IMR-90 (cell line): ENCODE measurements around the gene FERMT3. TPM values are rescaled to one million over a fixed set of nuclear protein-coding genes. Genes with fewer than 3 reads are reported as not detected.

Source experiments
- ATAC-seq: fragments of 200-7000 bp; cut with Tn5 transposase; 2 replicates; pipeline ENCODE4 v1.9.1; 2020; ENCODE audit warnings: low read depth, mild to moderate bottlenecking, moderate library complexity
- BruUV-seq: library from RNA; stranded (reverse); fragments of 400-500 nt; replicated peaks from 2 replicates; lab custom pipeline; 2021; lab: Mats Ljungman, UMichigan
- CTCF ChIA-PET: fragments of 300-600 bp; formaldehyde crosslinking; extraction: SDS; loops from one replicate; lab custom pipeline; 2021; ENCODE audit warnings: antibody characterized with exemption; lab: Yijun Ruan, JAX
- POLR2A ChIA-PET: fragments of 300-600 bp; sonication (Branson Sonifier 250); formaldehyde crosslinking; loops from one replicate; lab custom pipeline; 2022; ENCODE audit warnings: antibody characterized with exemption; ENCODE audit not compliant: unreplicated experiment; lab: Charles Lee
- DNase-seq: peaks from one replicate; pipeline ENCODE4 v3.0.0; 2013
- H2AFZ ChIP-seq: replicated peaks from 2 replicates; pipeline ENCODE3; 2013; ENCODE audit warnings: low read length, mild to moderate bottlenecking; ENCODE audit not compliant: poor library complexity
- H2AK5ac ChIP-seq: 2 replicates; pipeline ENCODE4 v1.6.1; 2013; ENCODE audit warnings: low read depth, low read length, inconsistent platforms
- H2AK9ac ChIP-seq: replicated peaks from 2 replicates; pipeline ENCODE3; 2013; ENCODE audit warnings: mild to moderate bottlenecking, low read depth, low read length, moderate library complexity; ENCODE audit not compliant: poor library complexity
- H2BK120ac ChIP-seq: 2 replicates; pipeline ENCODE4 v1.6.1; 2013; ENCODE audit warnings: low read depth, low read length, inconsistent platforms
- H2BK15ac ChIP-seq: 3 replicates; pipeline ENCODE4 v1.6.1; 2013; ENCODE audit warnings: low read depth, low read length, inconsistent platforms
- H2BK20ac ChIP-seq: 2 replicates; pipeline ENCODE4 v1.6.1; 2013; ENCODE audit warnings: low read depth, mild to moderate bottlenecking, inconsistent platforms, low read length, moderate library complexity
- H2BK5ac ChIP-seq: 2 replicates; pipeline ENCODE4 v1.6.1; 2013; ENCODE audit warnings: mild to moderate bottlenecking, low read depth, low read length, inconsistent platforms; ENCODE audit not compliant: poor library complexity, severe bottlenecking
- H3K14ac ChIP-seq: replicated peaks from 2 replicates; pipeline ENCODE4 v1.6.1; 2013; ENCODE audit warnings: low read depth, low read length, inconsistent platforms
- H3K18ac ChIP-seq: 2 replicates; pipeline ENCODE4 v1.6.1; 2013; ENCODE audit warnings: low read depth, low read length, control low read depth
- H3K23ac ChIP-seq: 2 replicates; pipeline ENCODE4 v1.6.1; 2013; ENCODE audit warnings: low read depth, low read length, inconsistent platforms
- H3K27ac ChIP-seq: 2 replicates; pipeline ENCODE4 v1.5.1; 2013; ENCODE audit warnings: mild to moderate bottlenecking, control low read depth, low read length; ENCODE audit not compliant: insufficient read depth
- H3K27me3 ChIP-seq: 2 replicates; pipeline ENCODE4 v1.6.1; 2013; ENCODE audit warnings: low read length; ENCODE audit not compliant: control insufficient read depth, insufficient read depth
- H3K36me3 ChIP-seq: 2 replicates; pipeline ENCODE4 v1.6.1; 2013; ENCODE audit warnings: low read length, mixed read lengths; ENCODE audit not compliant: control insufficient read depth, insufficient read depth
- H3K4ac ChIP-seq: 2 replicates; pipeline ENCODE4 v1.6.1; 2013; ENCODE audit warnings: low read depth, low read length, inconsistent platforms
- H3K4me1 ChIP-seq: 2 replicates; pipeline ENCODE4 v1.6.1; 2013; ENCODE audit warnings: low read length, mixed read lengths; ENCODE audit not compliant: control insufficient read depth, insufficient read depth
- H3K4me2 ChIP-seq: 2 replicates; pipeline ENCODE4 v1.6.1; 2013; ENCODE audit warnings: low read depth, mild to moderate bottlenecking, control low read depth, low read length, moderate library complexity
- H3K4me3 ChIP-seq: 2 replicates; pipeline ENCODE4 v1.5.1; 2013; ENCODE audit warnings: low read depth, mild to moderate bottlenecking, control low read depth, low read length, moderate library complexity; ENCODE audit not compliant: insufficient read depth
- H3K56ac ChIP-seq: 2 replicates; pipeline ENCODE4 v1.6.1; 2013; ENCODE audit warnings: low read length, inconsistent platforms; ENCODE audit not compliant: insufficient read depth; ENCODE audit errors: extremely low read depth
- H3K79me1 ChIP-seq, 2 experiments: 2 replicates each; pipeline ENCODE4 v1.6.1; 2013; ENCODE audit warnings: low read length in 2 of 2, inconsistent platforms in 1 of 2, low read depth in 1 of 2
- H3K9ac ChIP-seq: 2 replicates; pipeline ENCODE4 v1.6.1; 2013; ENCODE audit warnings: low read depth, low read length, control low read depth
- H3K9me1 ChIP-seq: 2 replicates; pipeline ENCODE4 v1.6.1; 2013; ENCODE audit warnings: low read length, inconsistent platforms; ENCODE audit not compliant: insufficient read depth
- H3K9me3 ChIP-seq: 2 replicates; pipeline ENCODE4 v1.6.1; 2013; ENCODE audit warnings: low read length; ENCODE audit not compliant: control insufficient read depth, insufficient read depth
- H4K20me1 ChIP-seq: 2 replicates; pipeline ENCODE4 v1.6.1; 2013; ENCODE audit warnings: low read length, inconsistent platforms; ENCODE audit not compliant: insufficient read depth
- H4K5ac ChIP-seq: 2 replicates; pipeline ENCODE4 v1.6.1; 2013; ENCODE audit warnings: mild to moderate bottlenecking, low read depth, low read length, control low read depth
- H4K8ac ChIP-seq, 2 experiments: 2 replicates each; pipeline ENCODE4 v1.6.1; 2013; ENCODE audit warnings: low read depth in 2 of 2, low read length in 2 of 2, control low read depth in 1 of 2, inconsistent platforms in 1 of 2
- H4K91ac ChIP-seq: 2 replicates; pipeline ENCODE4 v1.6.1; 2013; ENCODE audit warnings: low read depth, low read length, inconsistent platforms; ENCODE audit not compliant: insufficient read depth
- BHLHE40 ChIP-seq: fragments of 150-350 bp; IDR thresholded peaks from 2 replicates; pipeline ENCODE4 v1.6.1; 2016; ENCODE audit warnings: mild to moderate bottlenecking, low read depth, low read length
- CEBPB ChIP-seq: IDR thresholded peaks from 2 replicates; pipeline ENCODE4 v1.6.1; 2012; ENCODE audit warnings: low read depth, low read length, improper control_type of control experiment
- FOS ChIP-seq: fragments of 150-350 bp; IDR thresholded peaks from 2 replicates; pipeline ENCODE4 v1.6.1; 2016; ENCODE audit warnings: low read depth, low read length
- MAFK ChIP-seq: IDR thresholded peaks from 2 replicates; pipeline ENCODE4 v1.6.1; 2012; ENCODE audit warnings: low read depth, low read length, improper control_type of control experiment
- MAZ ChIP-seq: IDR thresholded peaks from 2 replicates; pipeline ENCODE4 v1.6.1; 2012; ENCODE audit warnings: low read depth, mild to moderate bottlenecking, low read length, improper control_type of control experiment, moderate library complexity, borderline replicate concordance
- MXI1 ChIP-seq: IDR thresholded peaks from 2 replicates; pipeline ENCODE4 v1.6.1; 2012; ENCODE audit warnings: low read depth, mild to moderate bottlenecking, low read length, moderate library complexity, borderline replicate concordance
- RAD21 ChIP-seq: IDR thresholded peaks from 2 replicates; pipeline ENCODE4 v1.6.1; 2012; ENCODE audit warnings: low read length, improper control_type of control experiment
- RCOR1 ChIP-seq: IDR thresholded peaks from 2 replicates; pipeline ENCODE4 v1.6.1; 2012; ENCODE audit warnings: mild to moderate bottlenecking, low read length, improper control_type of control experiment; ENCODE audit not compliant: insufficient replicate concordance
- WGBS, 2 experiments: methylation state at CpG; one replicate each; pipeline versions ENCODE4 v1.1.5 to v1.1.7; 2013; ENCODE audit warnings: missing lambda C conversion rate in 2 of 2; ENCODE audit not compliant: insufficient read length in 1 of 2; ENCODE audit errors: extremely low coverage in 2 of 2; 5-methylcytosine and 5-hydroxymethylcytosine counted together
- dilution Hi-C: fragments of 300-500 bp; cut with HindIII; formaldehyde crosslinking; loops from one replicate; pipeline ENCODE4 v1.14.3; 2018; ENCODE audit warnings: low sequenced_read_pairs; ENCODE audit not compliant: unreplicated experiment
- in situ Hi-C: fragments of 300-500 bp; cut with MboI; formaldehyde crosslinking; loops from 3 replicates; pipeline ENCODE4 v1.14.3; 2019; ENCODE audit warnings: low sequenced_read_pairs, inconsistent platforms, mixed read lengths
- intact Hi-C: fragments of 100-400 bp; cut with micrococcal nuclease; formaldehyde crosslinking; loops from 2 replicates; pipeline ENCODE4 v1.10.0; 2022
- polyA plus RNA-seq, 3 experiments: library from polyadenylated mRNA; depleted of rRNA; stranded (reverse); fragments of >200 nt; gene quantifications; 2 replicates each; pipeline ENCODE4 v1.2.3, GENCODE V29; 2012; ENCODE audit warnings: low replicate concordance in 1 of 3
- total RNA-seq: library from RNA; depleted of rRNA; stranded (reverse); fragments of >200 nt; gene quantifications from 2 replicates; pipeline ENCODE4 v1.2.3, GENCODE V29; 2012
- TF ChIP-seq, protein P1 (sequence below): fragments of 150-350 bp; IDR thresholded peaks from 2 replicates; pipeline ENCODE4 v1.6.1; 2017; ENCODE audit warnings: mild to moderate bottlenecking, antibody characterized with exemption, low read length, low read depth
- TF ChIP-seq, protein P2 (sequence below): fragments of 150-350 bp; IDR thresholded peaks from 2 replicates; pipeline ENCODE4 v1.6.1; 2016; ENCODE audit warnings: low read depth, mild to moderate bottlenecking, low read length, moderate library complexity, borderline replicate concordance
- TF ChIP-seq, protein P3 (sequence below): conservative IDR thresholded peaks from 2 replicates; pipeline ENCODE4 v1.5.1; 2012; ENCODE audit warnings: mild to moderate bottlenecking, low read depth, low read length, improper control_type of control experiment

Gene FERMT3
- total and polyA plus RNA-seq, 2 of the 4 experiments (the other 2 are of a cell fraction) = 0.36 to 2.3 TPM

DNA sequence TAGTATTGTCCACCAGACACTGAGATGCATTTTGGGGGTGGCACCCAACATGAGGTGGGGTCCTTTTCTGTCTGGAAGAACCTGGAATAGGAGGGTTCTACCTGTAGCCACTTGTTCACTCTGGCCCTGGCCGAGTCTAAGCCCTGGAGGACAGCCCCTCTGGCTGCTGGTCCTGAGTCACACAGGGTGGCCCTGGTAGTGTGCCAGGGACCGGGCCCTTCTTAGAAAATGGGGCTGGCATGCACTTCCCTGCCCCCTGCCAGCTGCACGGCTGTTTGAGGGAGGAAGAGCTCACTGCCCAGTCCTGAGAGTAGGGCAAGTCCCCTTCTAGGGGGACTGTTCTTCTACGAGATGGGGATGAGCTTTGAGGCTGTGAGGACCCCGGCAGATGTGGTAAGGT lies 47.0 kb downstream of the FERMT3 start:
- Histone ChIP-seq H3K14ac (no peak overlapping the region), H4K5ac (no peak overlapping the region), H2AFZ (no peak overlapping the region), H2BK5ac (no peak overlapping the region), H3K27ac (no peak overlapping the region), H2AK5ac (no peak overlapping the region), H4K91ac (no peak overlapping the region), H3K36me3 (peaks cover 25% of the 10 kb centered on the region), H2BK120ac (no peak overlapping the region), H2BK20ac (no peak overlapping the region), H2AK9ac (no peak overlapping the region), H4K20me1 (peaks cover 5% of the 10 kb centered on the region; the same call in 1 of the 2 replicates), H3K18ac (no peak overlapping the region), H3K9me3 (no peaks in the 10 kb centered on the region), H2BK15ac (no peak overlapping the region), H3K4me1 (peaks cover 10% of the 10 kb centered on the region), H3K23ac (no peak overlapping the region), H3K4me3 (no peak overlapping the region), H3K9me1 (no peaks in the 10 kb centered on the region), H4K8ac (no peak overlapping the region), H3K4ac (no peak overlapping the region), H3K79me1 (peaks cover 8 to 61% of the 10 kb centered on the region in 2 experiments), H3K9ac (no peak overlapping the region), H3K4me2 (no peak overlapping the region), H3K27me3 (no peaks in the 10 kb centered on the region), H3K56ac (no peak overlapping the region)
- ATAC-seq (no peak), DNase-seq (no peak)
- dilution Hi-C loops = no loop called here
- WGBS, 2 experiments = 80% methylated on average over 1 of the region's 5 CpGs; no CpG with 5 or more reads in 1 of the 2 experiments
- BruUV-seq = no TSS peak
- in situ Hi-C loops = no loop called here
- intact Hi-C loops = no loop called here
- POLR2A ChIA-PET = no interaction called here
- CTCF ChIA-PET = no interaction called here
- TF ChIP-seq, protein P1, sequence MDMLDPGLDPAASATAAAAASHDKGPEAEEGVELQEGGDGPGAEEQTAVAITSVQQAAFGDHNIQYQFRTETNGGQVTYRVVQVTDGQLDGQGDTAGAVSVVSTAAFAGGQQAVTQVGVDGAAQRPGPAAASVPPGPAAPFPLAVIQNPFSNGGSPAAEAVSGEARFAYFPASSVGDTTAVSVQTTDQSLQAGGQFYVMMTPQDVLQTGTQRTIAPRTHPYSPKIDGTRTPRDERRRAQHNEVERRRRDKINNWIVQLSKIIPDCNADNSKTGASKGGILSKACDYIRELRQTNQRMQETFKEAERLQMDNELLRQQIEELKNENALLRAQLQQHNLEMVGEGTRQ = no peak
- TF ChIP-seq, protein P2, sequence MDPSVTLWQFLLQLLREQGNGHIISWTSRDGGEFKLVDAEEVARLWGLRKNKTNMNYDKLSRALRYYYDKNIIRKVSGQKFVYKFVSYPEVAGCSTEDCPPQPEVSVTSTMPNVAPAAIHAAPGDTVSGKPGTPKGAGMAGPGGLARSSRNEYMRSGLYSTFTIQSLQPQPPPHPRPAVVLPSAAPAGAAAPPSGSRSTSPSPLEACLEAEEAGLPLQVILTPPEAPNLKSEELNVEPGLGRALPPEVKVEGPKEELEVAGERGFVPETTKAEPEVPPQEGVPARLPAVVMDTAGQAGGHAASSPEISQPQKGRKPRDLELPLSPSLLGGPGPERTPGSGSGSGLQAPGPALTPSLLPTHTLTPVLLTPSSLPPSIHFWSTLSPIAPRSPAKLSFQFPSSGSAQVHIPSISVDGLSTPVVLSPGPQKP = no peak
- no peak for TF ChIP-seq RCOR1
- TF ChIP-seq MAZ = no peak
- TF ChIP-seq BHLHE40 = no peak
- TF ChIP-seq MXI1 = no peak
- TF ChIP-seq CEBPB = no peak
- TF ChIP-seq, protein P3, sequence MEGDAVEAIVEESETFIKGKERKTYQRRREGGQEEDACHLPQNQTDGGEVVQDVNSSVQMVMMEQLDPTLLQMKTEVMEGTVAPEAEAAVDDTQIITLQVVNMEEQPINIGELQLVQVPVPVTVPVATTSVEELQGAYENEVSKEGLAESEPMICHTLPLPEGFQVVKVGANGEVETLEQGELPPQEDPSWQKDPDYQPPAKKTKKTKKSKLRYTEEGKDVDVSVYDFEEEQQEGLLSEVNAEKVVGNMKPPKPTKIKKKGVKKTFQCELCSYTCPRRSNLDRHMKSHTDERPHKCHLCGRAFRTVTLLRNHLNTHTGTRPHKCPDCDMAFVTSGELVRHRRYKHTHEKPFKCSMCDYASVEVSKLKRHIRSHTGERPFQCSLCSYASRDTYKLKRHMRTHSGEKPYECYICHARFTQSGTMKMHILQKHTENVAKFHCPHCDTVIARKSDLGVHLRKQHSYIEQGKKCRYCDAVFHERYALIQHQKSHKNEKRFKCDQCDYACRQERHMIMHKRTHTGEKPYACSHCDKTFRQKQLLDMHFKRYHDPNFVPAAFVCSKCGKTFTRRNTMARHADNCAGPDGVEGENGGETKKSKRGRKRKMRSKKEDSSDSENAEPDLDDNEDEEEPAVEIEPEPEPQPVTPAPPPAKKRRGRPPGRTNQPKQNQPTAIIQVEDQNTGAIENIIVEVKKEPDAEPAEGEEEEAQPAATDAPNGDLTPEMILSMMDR = no peak
- no peak for TF ChIP-seq MAFK
- no peak for TF ChIP-seq RAD21
- TF ChIP-seq FOS = no peak
